GM10248 (cell line): Measurements from ENCODE around the gene SLC22A23.

ENCODE experiments used
- CTCF ChIA-PET: fragments of 300-600 bp; sonication (Branson Sonifier 250); formaldehyde crosslinking; extraction: SDS; loops from one replicate; lab custom pipeline; 2021; ENCODE audit warnings: antibody characterized with exemption; lab: Yijun Ruan, JAX
- POLR2A ChIA-PET: fragments of 350-650 bp; sonication (Branson Sonifier 250); formaldehyde crosslinking; extraction: SDS; loops from one replicate; lab custom pipeline; 2020; ENCODE audit warnings: antibody characterized with exemption; lab: Yijun Ruan, JAX
- DNase-seq: peaks from one replicate; pipeline ENCODE4 v3.0.0; 2012; ENCODE audit errors: extremely low spot score
- TF ChIP-seq, protein P1 (sequence below): IDR thresholded peaks from 2 replicates; pipeline ENCODE4 v1.5.1; 2012; ENCODE audit warnings: mild to moderate bottlenecking, low read depth; ENCODE audit errors: extremely low read depth, missing control alignments, control extremely low read depth

SLC22A23 gene

GRCh38 chr6:3311826-3312225, 145.0 kb downstream of the SLC22A23 start:
- ChIA-PET CTCF (interaction anchor here (1.2 to 2.0 kb wide), 3 partner anchors 10 to 39 kb away, joined by 3 to 4 read pairs (median 4); no protein-coding TSS in a partner anchor), POLR2A (no interaction called here)
- DNase-seq, result no peak

GRCh38 chr6:3310703-3311102, 146.1 kb downstream of the SLC22A23 start:
- no peak for DNase-seq
- TF ChIP-seq, protein P1, sequence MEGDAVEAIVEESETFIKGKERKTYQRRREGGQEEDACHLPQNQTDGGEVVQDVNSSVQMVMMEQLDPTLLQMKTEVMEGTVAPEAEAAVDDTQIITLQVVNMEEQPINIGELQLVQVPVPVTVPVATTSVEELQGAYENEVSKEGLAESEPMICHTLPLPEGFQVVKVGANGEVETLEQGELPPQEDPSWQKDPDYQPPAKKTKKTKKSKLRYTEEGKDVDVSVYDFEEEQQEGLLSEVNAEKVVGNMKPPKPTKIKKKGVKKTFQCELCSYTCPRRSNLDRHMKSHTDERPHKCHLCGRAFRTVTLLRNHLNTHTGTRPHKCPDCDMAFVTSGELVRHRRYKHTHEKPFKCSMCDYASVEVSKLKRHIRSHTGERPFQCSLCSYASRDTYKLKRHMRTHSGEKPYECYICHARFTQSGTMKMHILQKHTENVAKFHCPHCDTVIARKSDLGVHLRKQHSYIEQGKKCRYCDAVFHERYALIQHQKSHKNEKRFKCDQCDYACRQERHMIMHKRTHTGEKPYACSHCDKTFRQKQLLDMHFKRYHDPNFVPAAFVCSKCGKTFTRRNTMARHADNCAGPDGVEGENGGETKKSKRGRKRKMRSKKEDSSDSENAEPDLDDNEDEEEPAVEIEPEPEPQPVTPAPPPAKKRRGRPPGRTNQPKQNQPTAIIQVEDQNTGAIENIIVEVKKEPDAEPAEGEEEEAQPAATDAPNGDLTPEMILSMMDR, result no peak
- ChIA-PET CTCF (interaction anchor here (1.2 to 2.0 kb wide), 3 partner anchors 11 to 40 kb away, joined by 3 to 4 read pairs (median 4); no protein-coding TSS in a partner anchor), POLR2A (no interaction called here)

More at GRCh38 chr6:3311826-3312225, 145.0 kb downstream of the SLC22A23 start:
- TF ChIP-seq, protein P1, result no peak

- POLR2A ChIA-PET, result no interaction called here
- CTCF ChIA-PET, result no interaction called here
- no peak for DNase-seq
- TF ChIP-seq, protein P1, result no peak
These were observed 146.8 kb downstream of the SLC22A23 start for GRCh38 chr6:3310051-3310448.

DNA sequence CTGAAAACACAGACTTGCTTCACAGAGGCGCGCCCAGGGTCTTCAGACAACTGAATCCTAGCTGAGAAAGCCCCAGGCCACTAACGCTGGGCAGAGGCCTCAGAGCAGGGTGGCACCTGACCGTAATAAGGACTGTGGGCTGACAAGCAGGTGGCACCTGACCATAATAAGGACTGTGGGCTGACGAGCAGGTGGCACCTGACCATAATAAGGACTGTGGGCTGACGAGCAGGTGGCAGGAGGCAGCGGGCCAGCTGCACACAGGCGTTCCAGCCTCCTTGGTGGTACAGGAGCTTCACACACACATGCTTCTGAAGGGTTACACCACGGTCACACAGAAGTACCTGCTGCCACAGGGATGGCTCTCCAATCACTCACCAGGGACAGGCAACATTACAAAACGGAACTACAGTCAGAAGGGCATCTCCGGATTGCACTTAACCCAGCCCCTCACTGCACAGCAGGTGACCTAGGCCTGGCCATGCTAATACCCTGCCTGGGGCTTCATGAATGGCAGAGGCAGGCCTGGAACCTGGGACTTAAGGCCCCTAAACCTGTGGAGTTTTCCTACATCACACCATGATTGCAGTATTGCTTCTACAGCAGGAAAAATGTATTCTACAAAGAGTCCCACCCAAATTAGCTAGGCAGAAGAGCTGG, 147.3 kb downstream of the SLC22A23 start:
- POLR2A ChIA-PET, result no interaction called here

DNA sequence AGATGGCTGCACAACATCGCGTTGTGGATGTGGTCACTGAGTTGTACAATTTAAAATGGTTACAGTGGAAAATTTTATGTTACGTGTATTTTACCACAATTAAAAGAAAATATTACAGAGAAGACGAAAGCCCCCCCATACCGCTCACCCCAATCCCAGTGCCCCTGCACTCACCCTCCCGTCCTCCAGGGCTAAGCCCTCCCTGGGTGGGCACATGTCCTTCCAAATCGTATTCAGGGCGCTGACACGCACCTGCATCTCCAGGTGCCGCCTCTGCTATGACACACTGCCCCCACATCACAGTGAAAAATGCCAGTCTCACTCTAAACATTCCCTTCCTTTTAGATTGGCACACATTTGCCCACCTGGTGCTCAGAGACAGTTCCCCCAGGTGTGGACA, 148.7 kb downstream of the SLC22A23 start:
- no peak for DNase-seq
- POLR2A ChIA-PET, result no interaction called here
- TF ChIP-seq, protein P1, result no peak
- CTCF ChIA-PET, result no interaction called here

More for the DNA sequence above, 147.3 kb downstream of the SLC22A23 start:
- no peak for DNase-seq
- CTCF ChIA-PET, result no interaction called here
- TF ChIP-seq, protein P1, result no peak

GRCh38 chr6:3307436-3307835, 149.4 kb downstream of the SLC22A23 start:
- ChIA-PET CTCF (no interaction called here), POLR2A (no interaction called here)
- TF ChIP-seq, protein P1, result no peak
- no peak for DNase-seq
